Uterus (tissue), 2 donors: ENCODE data around the gene EPHB3.

Experiments
- CTCF ChIP-seq, 4 experiments: fragments of 200-600 bp in 2 of 4; fragments of 450-650 bp in 2 of 4; sonication (generic) in 2 of 4; IDR thresholded peaks; one replicate each; pipeline ENCODE4 v1.5.1; 2016 to 2019; ENCODE audit warnings: antibody characterized with exemption in 4 of 4, mild to moderate bottlenecking in 2 of 4, moderate library complexity in 1 of 4
- POLR2A ChIP-seq, 2 donors: fragments of 450-650 bp; IDR thresholded peaks; one replicate each; pipeline ENCODE4 v1.6.1; 2016; ENCODE audit warnings: antibody characterized with exemption in 2 of 2, mild to moderate bottlenecking in 1 of 2, moderate library complexity in 1 of 2

GRCh38 chr3:184604615-184605290, 43.2 kb downstream of the EPHB3 start:
- no peak for TF ChIP-seq CTCF (IDR thresholded peaks at IDR 0.05)
- TF ChIP-seq POLR2A (IDR thresholded peaks at IDR 0.05), result no peak
